ENCODE measurements around the gene USH1G. TPM values are rescaled to one million over a fixed set of nuclear protein-coding genes. Genes with fewer than 3 reads are reported as not detected.

Gene USH1G
- total RNA-seq, 1 donor from 2014 or later = not detected

DNA sequence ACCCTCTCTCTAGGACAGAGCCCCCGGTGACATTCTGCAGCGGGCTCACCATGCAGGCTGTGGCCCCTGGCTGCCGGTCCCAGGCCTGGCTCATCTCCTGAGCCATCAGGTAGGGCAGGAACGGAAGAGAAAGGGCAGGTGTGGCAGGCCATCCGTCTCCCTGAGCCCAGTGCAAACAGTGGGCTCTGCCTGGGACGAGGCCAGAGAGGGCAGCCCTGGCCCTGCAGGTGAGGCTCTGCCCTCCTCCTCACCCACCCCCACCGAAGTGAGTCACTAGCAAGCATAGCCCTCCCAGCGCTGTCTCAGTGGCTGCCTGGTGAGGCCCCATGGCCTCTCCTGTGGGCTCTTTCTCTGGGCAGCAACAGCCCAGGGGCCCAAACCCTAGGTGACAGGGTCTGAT is 27.2 kb upstream of the USH1G start:
- no peak overlapping the region for H3K4me3 Mint-ChIP-seq
- no peak for DNase-seq (ENCODE audit: low spot score)
- H3K27me3 Mint-ChIP-seq (ENCODE audit: insufficient read depth) = peaks cover 4% of the 10 kb centered on the region
- intact Hi-C loops (cut with micrococcal nuclease) = no loop called here
- no peak overlapping the region for H3K27ac Mint-ChIP-seq
- no peaks in the 10 kb centered on the region for H3K4me1 Mint-ChIP-seq (ENCODE audit: low read depth)
- H3K36me3 Mint-ChIP-seq (ENCODE audit: low read depth) = no peaks in the 10 kb centered on the region
- no peaks in the 10 kb centered on the region for H3K9me3 Mint-ChIP-seq

DNA sequence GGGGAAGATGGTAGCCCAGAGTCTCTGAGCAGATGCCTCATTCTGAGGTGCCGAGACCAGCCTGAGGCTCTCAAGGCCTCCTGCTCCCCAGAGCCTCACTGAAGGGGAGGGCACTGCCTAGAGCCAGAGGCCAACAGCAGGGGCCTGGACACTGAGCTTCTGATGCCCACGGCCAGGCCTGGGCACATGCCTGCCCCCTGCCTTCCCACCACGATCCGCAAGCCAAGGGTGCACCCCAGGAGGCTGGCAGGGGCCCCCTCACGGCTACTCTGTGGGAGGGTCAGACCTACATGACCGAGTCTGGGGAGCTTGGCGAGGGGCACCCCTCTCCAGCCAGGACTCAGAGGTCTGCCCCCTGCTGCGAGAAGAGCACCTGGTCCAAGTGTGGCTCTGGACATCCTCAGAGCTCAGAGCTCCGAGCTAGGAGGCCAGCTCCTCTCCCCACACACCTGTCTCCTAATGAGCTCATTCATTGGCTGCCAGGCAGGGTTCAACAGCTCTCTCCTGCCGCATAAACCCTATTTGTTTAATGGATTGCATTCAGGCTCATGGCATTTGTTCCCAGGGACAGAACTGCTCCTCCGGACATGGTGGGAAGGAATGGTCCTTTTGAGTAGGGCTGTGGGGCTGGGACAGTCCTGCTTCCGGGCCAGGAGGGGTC is 26.5 kb upstream of the USH1G start:
- no peak for DNase-seq (ENCODE audit: low spot score)
- no peak overlapping the region for H3K27ac Mint-ChIP-seq
- no peaks in the 10 kb centered on the region for H3K9me3 Mint-ChIP-seq
- H3K36me3 Mint-ChIP-seq (ENCODE audit: low read depth) = no peaks in the 10 kb centered on the region
- no peaks in the 10 kb centered on the region for H3K4me1 Mint-ChIP-seq (ENCODE audit: low read depth)
- intact Hi-C loops (cut with micrococcal nuclease) = no loop called here
- H3K4me3 Mint-ChIP-seq = no peak overlapping the region
- peaks cover 7% of the 10 kb centered on the region for H3K27me3 Mint-ChIP-seq (ENCODE audit: insufficient read depth)

DNA sequence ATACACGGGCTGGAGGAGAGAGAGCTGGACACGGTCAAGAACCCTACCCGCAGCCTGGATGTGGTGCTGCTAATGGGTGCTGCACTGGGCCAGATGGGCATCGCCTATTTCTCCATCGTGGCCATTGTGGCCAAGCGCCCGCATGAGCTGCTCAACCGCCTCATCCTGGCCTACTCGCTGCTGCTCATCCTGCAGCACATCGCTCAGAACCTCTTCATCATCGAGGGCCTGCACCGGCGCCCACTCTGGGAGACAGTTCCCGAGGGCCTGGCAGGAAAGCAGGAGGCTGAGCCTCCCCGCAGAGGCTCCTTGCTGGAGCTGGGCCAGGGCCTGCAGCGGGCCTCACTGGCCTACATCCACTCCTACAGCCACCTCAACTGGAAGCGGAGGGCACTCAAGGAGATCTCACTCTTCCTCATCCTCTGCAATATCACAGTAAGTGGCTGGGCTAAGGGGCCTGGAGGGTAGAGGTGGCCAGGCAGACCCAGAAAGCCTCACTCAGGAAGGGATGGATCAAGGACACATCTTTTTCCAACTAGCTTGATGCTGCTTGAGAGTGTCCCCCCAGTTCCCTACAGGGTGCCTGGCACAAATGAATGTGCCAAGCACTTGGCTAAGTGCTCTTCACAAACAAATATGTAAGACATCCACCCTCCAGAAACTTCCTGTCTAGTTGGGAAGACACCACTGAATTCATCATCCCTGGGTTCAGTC is 24.1 kb upstream of the USH1G start:
- no peaks in the 10 kb centered on the region for H3K9me3 Mint-ChIP-seq
- H3K4me3 Mint-ChIP-seq = no peak overlapping the region
- H3K27me3 Mint-ChIP-seq (ENCODE audit: insufficient read depth) = peaks cover 9% of the 10 kb centered on the region
- DNase-seq (ENCODE audit: low spot score) = no peak
- no peak overlapping the region for H3K27ac Mint-ChIP-seq
- intact Hi-C loops (cut with micrococcal nuclease) = no loop called here
- H3K4me1 Mint-ChIP-seq (ENCODE audit: low read depth) = no peaks in the 10 kb centered on the region
- no peaks in the 10 kb centered on the region for H3K36me3 Mint-ChIP-seq (ENCODE audit: low read depth)

DNA sequence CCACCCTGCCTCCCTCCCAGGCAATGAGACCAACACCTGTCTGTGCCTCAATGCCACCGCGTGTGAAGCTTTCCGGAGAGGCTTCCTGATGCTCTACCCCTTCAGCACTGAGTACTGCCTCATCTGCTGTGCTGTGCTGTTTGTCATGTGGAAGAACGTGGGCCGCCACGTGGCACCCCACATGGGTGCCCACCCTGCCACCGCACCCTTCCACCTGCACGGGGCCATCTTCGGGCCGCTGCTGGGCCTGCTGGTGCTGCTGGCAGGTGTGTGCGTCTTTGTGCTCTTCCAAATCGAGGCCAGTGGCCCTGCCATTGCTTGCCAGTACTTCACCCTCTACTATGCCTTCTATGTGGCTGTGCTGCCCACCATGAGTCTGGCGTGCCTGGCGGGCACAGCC is 23.6 kb upstream of the USH1G start:
- intact Hi-C loops (cut with micrococcal nuclease) = no loop called here
- no peaks in the 10 kb centered on the region for H3K9me3 Mint-ChIP-seq
- DNase-seq (ENCODE audit: low spot score) = no peak
- no peak overlapping the region for H3K27ac Mint-ChIP-seq
- H3K4me3 Mint-ChIP-seq = no peak overlapping the region
- H3K4me1 Mint-ChIP-seq (ENCODE audit: low read depth) = no peaks in the 10 kb centered on the region
- no peaks in the 10 kb centered on the region for H3K36me3 Mint-ChIP-seq (ENCODE audit: low read depth)
- H3K27me3 Mint-ChIP-seq (ENCODE audit: insufficient read depth) = peaks cover 14% of the 10 kb centered on the region

DNA sequence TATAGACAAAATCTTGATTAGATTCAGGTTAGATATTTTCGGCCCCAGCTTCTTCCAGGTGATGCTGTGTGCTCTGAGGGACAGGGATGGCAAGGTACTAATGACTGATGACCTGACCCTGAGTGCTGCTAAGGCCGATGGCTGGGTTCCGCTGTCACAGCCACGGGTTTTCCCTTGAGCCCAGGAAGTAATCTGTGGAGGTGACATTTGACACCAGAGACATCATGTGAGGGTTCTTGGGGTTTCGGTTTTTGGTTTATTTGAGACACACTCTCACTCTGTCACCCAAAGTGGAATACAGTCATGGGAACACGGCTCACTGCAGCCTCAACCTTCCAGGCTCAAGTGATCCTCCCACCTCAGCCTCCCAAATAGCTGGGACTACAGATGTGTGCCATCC is 22.5 kb upstream of the USH1G start:
- no peaks in the 10 kb centered on the region for H3K9me3 Mint-ChIP-seq
- intact Hi-C loops (cut with micrococcal nuclease) = no loop called here
- no peaks in the 10 kb centered on the region for H3K36me3 Mint-ChIP-seq (ENCODE audit: low read depth)
- peaks cover 14% of the 10 kb centered on the region for H3K27me3 Mint-ChIP-seq (ENCODE audit: insufficient read depth)
- H3K4me3 Mint-ChIP-seq = no peak overlapping the region
- no peak for DNase-seq (ENCODE audit: low spot score)
- no peak overlapping the region for H3K27ac Mint-ChIP-seq
- no peaks in the 10 kb centered on the region for H3K4me1 Mint-ChIP-seq (ENCODE audit: low read depth)

- no peak overlapping the region for H3K27ac Mint-ChIP-seq
- intact Hi-C loops (cut with micrococcal nuclease) = no loop called here
- no peak overlapping the region for H3K4me3 Mint-ChIP-seq
- no peak for DNase-seq (ENCODE audit: low spot score)
- no peaks in the 10 kb centered on the region for H3K36me3 Mint-ChIP-seq (ENCODE audit: low read depth)
- H3K4me1 Mint-ChIP-seq (ENCODE audit: low read depth) = no peaks in the 10 kb centered on the region
- no peaks in the 10 kb centered on the region for H3K9me3 Mint-ChIP-seq
- peaks cover 16% of the 10 kb centered on the region for H3K27me3 Mint-ChIP-seq (ENCODE audit: insufficient read depth)
Observed at GRCh38 chr17:74943808-74944522, 20.9 kb upstream of the USH1G start.

GRCh38 chr17:74941128-74941725 is 18.2 kb upstream of the USH1G start:
- Mint-ChIP-seq H3K27ac (no peak overlapping the region), H3K4me3 (no peak overlapping the region), H3K27me3 (ENCODE audit: insufficient read depth) (peaks cover 37% of the 10 kb centered on the region), H3K36me3 (ENCODE audit: low read depth) (no peaks in the 10 kb centered on the region), H3K4me1 (ENCODE audit: low read depth) (no peaks in the 10 kb centered on the region), H3K9me3 (no peaks in the 10 kb centered on the region)
- intact Hi-C loops (cut with micrococcal nuclease) = no loop called here
- DNase-seq (ENCODE audit: low spot score) = no peak

GRCh38 chr17:74939534-74939933 is 16.5 kb upstream of the USH1G start:
- DNase-seq (ENCODE audit: low spot score) = no peak
- Mint-ChIP-seq H3K27me3 (ENCODE audit: insufficient read depth) (peaks cover 34% of the 10 kb centered on the region), H3K4me3 (no peak overlapping the region), H3K9me3 (no peaks in the 10 kb centered on the region), H3K4me1 (ENCODE audit: low read depth) (no peaks in the 10 kb centered on the region), H3K27ac (no peak overlapping the region), H3K36me3 (ENCODE audit: low read depth) (no peaks in the 10 kb centered on the region)
- intact Hi-C loops (cut with micrococcal nuclease) = no loop called here

DNA sequence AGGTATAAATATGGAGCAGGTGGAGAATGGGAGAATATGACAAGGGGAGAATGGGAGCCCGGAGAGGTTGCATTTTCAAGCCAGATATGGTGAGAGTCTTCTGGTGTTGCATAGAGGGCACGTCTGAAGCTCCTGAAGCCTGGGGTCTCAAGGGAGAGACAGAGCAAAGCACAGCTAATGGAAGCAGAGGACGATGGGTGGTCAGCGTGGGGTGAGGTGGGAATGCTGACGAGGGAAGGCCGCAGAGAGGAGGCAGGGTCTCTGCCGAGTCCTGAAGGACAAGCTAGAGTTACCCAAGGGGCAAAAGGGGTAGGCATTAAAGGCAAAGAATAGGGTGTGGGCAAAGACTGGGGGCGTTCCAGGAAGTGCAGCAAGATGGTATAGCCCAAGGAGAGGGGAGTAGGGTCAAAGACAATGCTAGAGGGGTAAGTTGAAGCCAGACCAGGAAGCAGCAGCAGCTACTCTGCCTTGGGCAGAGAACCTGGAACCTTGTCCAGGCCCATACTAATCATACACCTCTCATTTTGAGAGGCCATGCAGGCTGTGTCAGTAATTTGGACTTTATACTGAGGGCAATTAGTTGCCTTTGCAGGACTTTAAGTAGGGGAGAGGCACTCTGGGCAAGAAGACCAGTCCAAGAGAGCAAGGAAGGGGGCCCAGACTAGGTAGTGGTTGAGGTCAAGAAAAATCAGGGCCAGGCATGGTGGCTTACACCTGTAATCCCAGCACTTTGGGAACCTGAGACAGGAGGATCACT is 15.3 kb upstream of the USH1G start:
- no peaks in the 10 kb centered on the region for H3K9me3 Mint-ChIP-seq
- no peak for DNase-seq (ENCODE audit: low spot score)
- no peaks in the 10 kb centered on the region for H3K4me1 Mint-ChIP-seq (ENCODE audit: low read depth)
- H3K4me3 Mint-ChIP-seq = no peak overlapping the region
- intact Hi-C loops (cut with micrococcal nuclease) = no loop called here
- no peaks in the 10 kb centered on the region for H3K36me3 Mint-ChIP-seq (ENCODE audit: low read depth)
- no peak overlapping the region for H3K27ac Mint-ChIP-seq
- H3K27me3 Mint-ChIP-seq (ENCODE audit: insufficient read depth) = peaks cover 41% of the 10 kb centered on the region

GRCh38 chr17:74937064-74938051 is 14.3 kb upstream of the USH1G start:
- Mint-ChIP-seq H3K4me3 (no peak overlapping the region), H3K4me1 (ENCODE audit: low read depth) (no peaks in the 10 kb centered on the region), H3K9me3 (no peaks in the 10 kb centered on the region), H3K36me3 (ENCODE audit: low read depth) (no peaks in the 10 kb centered on the region), H3K27ac (no peak overlapping the region), H3K27me3 (ENCODE audit: insufficient read depth) (peaks cover 49% of the 10 kb centered on the region)
- intact Hi-C loops (cut with micrococcal nuclease) = no loop called here
- DNase-seq (ENCODE audit: low spot score) = no peak

DNA sequence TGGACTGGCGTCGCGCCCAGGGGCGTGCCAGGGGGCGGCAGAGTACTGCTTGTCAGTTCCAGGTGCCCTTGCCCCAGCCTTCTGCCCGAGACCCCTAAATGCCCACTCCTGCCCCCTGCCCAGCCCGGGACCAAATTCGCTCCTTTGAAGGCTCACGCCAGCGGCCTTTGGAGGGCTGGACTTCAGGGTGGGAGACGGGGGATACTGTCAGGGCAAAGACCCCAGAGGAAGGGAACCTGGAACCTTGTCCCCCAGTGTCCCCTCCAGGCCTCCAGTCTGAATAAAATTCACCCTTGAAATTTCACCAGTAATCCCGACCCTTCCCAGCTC is 13.4 kb upstream of the USH1G start:
- H3K27me3 Mint-ChIP-seq (ENCODE audit: insufficient read depth) = peaks cover 51% of the 10 kb centered on the region
- H3K36me3 Mint-ChIP-seq (ENCODE audit: low read depth) = no peaks in the 10 kb centered on the region
- no peaks in the 10 kb centered on the region for H3K9me3 Mint-ChIP-seq
- DNase-seq (ENCODE audit: low spot score) = no peak
- no peak overlapping the region for H3K27ac Mint-ChIP-seq
- no peak overlapping the region for H3K4me3 Mint-ChIP-seq
- no peaks in the 10 kb centered on the region for H3K4me1 Mint-ChIP-seq (ENCODE audit: low read depth)
- intact Hi-C loops (cut with micrococcal nuclease) = no loop called here

Data from activated T-helper 1 cell treated with anti-CD3 and anti-CD28 coated beads, Interleukin-12 subunit alpha, Interleukin-12 subunit beta, Interleukin-2, Interleukin-4 antibody, amounts not matched to agents 30 ng/mL and 10 ng/mL and 1 ng/mL, durations not matched to agents 14 hours and 24 hours and 36 hours (primary cell).